Lower leg skin (tissue), 3 donors: Measurements from ENCODE around the gene GTF2H4.

Experiments
- CTCF ChIP-seq, 3 donors: fragments of 450-650 bp; IDR thresholded peaks; one replicate each; pipeline ENCODE4 v1.5.1; 2016; ENCODE audit warnings: antibody characterized with exemption in 3 of 3, mild to moderate bottlenecking in 3 of 3, moderate library complexity in 2 of 3
- POLR2A ChIP-seq, 2 donors: fragments of 450-650 bp; IDR thresholded peaks; one replicate each; pipeline ENCODE4 v1.6.1; 2016 to 2017; ENCODE audit warnings: antibody characterized with exemption in 2 of 2, mild to moderate bottlenecking in 1 of 2, moderate library complexity in 1 of 2

GRCh38 chr6:30928677-30929076 is 20.7 kb downstream of the GTF2H4 start:
- no peak for TF ChIP-seq CTCF (IDR thresholded peaks at IDR 0.05)
- TF ChIP-seq POLR2A (IDR thresholded peaks at IDR 0.05) = no peak
